H1 (cell line): Measurements from ENCODE around the gene KCNC3. TPM values are rescaled to one million over a fixed set of nuclear protein-coding genes. Genes with fewer than 3 reads are reported as not detected.

Experiments
- CBX5 ChIP-seq: fragments of 300-800, 300-1000 bp; sonication (generic); IDR thresholded peaks from 2 replicates; pipeline ENCODE4 v1.7.1; 2016; ENCODE audit warnings: antibody characterized with exemption, low read length, low read depth
- CBX8 ChIP-seq: fragments of 300-800, 300-1000 bp; sonication (generic); IDR thresholded peaks from 2 replicates; pipeline ENCODE4 v1.7.1; 2016; ENCODE audit warnings: low read depth, low read length, borderline replicate concordance
- EGR1 ChIP-seq: IDR thresholded peaks from 2 replicates; pipeline ENCODE4 v1.6.1; 2011; ENCODE audit warnings: low read depth, low read length, borderline replicate concordance
- MAFK ChIP-seq: IDR thresholded peaks from 2 replicates; pipeline ENCODE4 v1.6.1; 2012; ENCODE audit warnings: low read depth, mild to moderate bottlenecking, improper control_type of control experiment, low read length
- RAD21 ChIP-seq, 2 experiments: IDR thresholded peaks in 1 of 2; conservative IDR thresholded peaks in 1 of 2; 2 replicates each; pipeline ENCODE4 v1.6.1; 2011; ENCODE audit warnings: low read depth in 2 of 2, low read length in 2 of 2, improper control_type of control experiment in 1 of 2, inconsistent platforms in 1 of 2, mild to moderate bottlenecking in 1 of 2, moderate library complexity in 1 of 2
- RXRA ChIP-seq: IDR thresholded peaks from 2 replicates; pipeline ENCODE4 v1.6.1; 2011; ENCODE audit warnings: low read depth, mild to moderate bottlenecking, low read length, moderate library complexity; ENCODE audit not compliant: insufficient read depth
- SP2 ChIP-seq: IDR thresholded peaks from 2 replicates; pipeline ENCODE4 v1.6.1; 2012; ENCODE audit warnings: mild to moderate bottlenecking, low read length, inconsistent platforms
- TAF7 ChIP-seq: optimal IDR thresholded peaks from 2 replicates; pipeline ENCODE3; 2011; ENCODE audit warnings: low read depth, mild to moderate bottlenecking, inconsistent platforms, low read length, moderate library complexity, borderline replicate concordance
- polyA plus RNA-seq, 7 experiments: library from polyadenylated mRNA; depleted of rRNA in 3 of 7; stranded (reverse) in 5 of 7; unstranded in 2 of 7; fragments of >200 nt in 5 of 7; fragments of 200-250 nt in 2 of 7; gene quantifications; 1 replicate in 5 of 7; 2 replicates in 1 of 7; 4 replicates in 1 of 7; pipeline versions ENCODE4 v1.2.1 to v1.2.3, GENCODE V29; 2011 to 2013; ENCODE audit warnings: missing spikeins in 2 of 7, mixed read lengths in 2 of 7
- total RNA-seq: library from RNA; stranded (reverse); fragmentation: NEBNext Ultra II Directional; extraction: Animal tissue kit (Norgen Biotek cat#: 25700); gene quantifications from 2 replicates; pipeline ENCODE4 v1.2.1, GENCODE V29; 2021

KCNC3 gene
- total and polyA plus RNA-seq, 2 of the 8 experiments (the other 6 are each of a cell fraction or from before 2014, with no cell fraction given) = 3.9 to 7.2 TPM

DNA sequence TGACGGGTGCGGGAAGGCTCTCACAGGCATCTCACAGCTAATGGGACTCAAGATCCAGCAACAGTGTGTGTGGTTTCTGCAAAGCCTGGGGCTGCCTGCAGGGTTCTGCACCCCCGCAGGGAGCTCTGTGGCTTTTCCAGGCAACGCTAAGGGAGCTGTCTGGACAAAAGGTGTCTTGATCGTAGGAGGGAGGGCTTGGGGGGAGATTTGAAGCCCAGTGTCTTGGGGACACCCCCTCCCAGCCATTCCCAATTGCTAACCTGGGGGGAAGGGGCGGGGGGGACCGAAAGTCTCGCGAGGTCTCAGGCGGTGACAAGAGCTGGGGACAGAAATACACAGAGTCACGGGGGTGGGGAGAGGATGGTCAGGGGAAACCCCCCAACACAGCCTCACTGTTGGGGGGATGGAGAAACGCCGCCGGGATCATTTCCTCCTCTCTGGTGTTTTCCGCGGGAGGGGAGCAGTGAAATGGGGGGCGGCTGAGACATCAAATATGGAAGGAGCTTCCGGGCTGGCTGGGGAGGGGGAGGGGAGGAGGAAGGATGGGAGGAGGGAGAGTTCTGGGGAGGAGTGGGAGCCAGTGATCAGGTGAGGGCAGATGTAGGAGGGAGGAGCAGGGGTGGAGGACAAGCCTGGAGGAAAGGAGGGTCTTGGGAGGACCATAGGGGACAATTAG lies 13.3 kb downstream of the KCNC3 start (continued):
- TF ChIP-seq CBX8 (no peak), TAF7 (no peak), MAFK (no peak), RAD21 (IDR thresholded peaks at IDR 0.05 in 1 of 2, conservative IDR thresholded peaks at IDR 0.05 in 1 of 2; ENCODE audit: low read depth in 2 of 2, low read length in 2 of 2) (no peak; a peak in 1 of 4 replicates), CBX5 (no peak), EGR1 (peak; percentile 53; the same call in 1 of the 2 replicates), SP2 (no peak), RXRA (no peak)
